ENCODE measurements around the gene ZNF683. TPM values are rescaled to one million over a fixed set of nuclear protein-coding genes. Genes with fewer than 3 reads are reported as not detected.

The ZNF683 gene
- total and polyA plus RNA-seq, 9 of the 15 experiments (the other 6 are each of a cell fraction or from before 2014, with no cell fraction given): not detected

DNA sequence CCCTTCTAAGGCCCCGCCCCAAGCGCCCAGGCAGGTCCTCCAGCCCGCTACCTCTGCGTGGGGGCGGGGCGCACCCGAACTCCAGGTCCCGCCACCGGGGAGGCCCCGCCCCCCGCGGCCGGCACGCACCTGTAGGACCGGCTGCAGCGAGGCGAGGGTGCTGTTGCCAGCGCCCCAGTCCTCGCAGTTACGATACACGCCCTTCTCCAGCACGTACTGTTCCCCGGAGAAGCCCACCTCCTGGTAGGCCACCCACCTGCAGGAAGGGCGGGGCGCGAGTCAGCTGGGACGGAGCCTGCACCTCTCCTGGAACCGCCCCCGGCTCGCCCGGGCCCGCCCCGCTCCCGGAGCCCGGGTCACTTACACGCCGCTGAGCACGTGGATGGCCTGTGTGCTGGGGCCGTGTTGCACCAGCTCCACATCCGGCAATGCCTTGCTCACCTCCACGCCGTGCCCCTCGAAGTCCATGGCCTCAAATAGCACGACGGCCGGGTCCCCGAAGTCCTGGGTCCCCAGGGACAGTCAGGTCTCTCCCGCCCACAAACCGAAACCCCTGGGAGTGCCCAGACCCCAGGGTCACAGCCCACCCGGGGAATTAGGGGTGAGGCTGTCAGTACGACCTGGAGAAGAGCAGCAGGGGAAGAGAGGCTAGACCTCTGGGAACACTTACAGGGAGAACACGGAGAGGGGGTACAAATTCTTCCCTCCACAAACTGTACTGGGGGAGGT lies 35.9 kb downstream of the ZNF683 start (continued):
- TF ChIP-seq HDAC3 (IDR thresholded peaks at IDR 0.05; ENCODE audit: borderline replicate concordance, partially characterized antibody) (no peak), MITF (IDR thresholded peaks at IDR 0.05) (0 out of 2 replicates have a peak, but pooled peaks have one; percentile 48), ZNF57 (CRISPR knock-in tag; IDR thresholded peaks at IDR 0.05) (no peak), FOXK1 (CRISPR knock-in tag; IDR thresholded peaks at IDR 0.05; ENCODE audit: borderline replicate concordance) (peak; percentile 99), NFATC3 (IDR thresholded peaks at IDR 0.05) (no peak), CBFA2T2 (conservative IDR thresholded peaks at IDR 0.05) (0 out of 2 replicates have a peak, but pooled peaks have one; percentile 2), CCNT2 (IDR thresholded peaks at IDR 0.05; ENCODE audit: borderline replicate concordance, extremely low read depth, insufficient read length, low read depth, low read length) (peak; percentile 58), U2AF1 (optimal IDR thresholded peaks at IDR 0.05; ENCODE audit: low read depth, low read length) (no peak), ZSCAN29 (IDR thresholded peaks at IDR 0.05) (no peak), GABPB1 (CRISPR knock-in tag; IDR thresholded peaks at IDR 0.05) (peak; percentile 93), SMARCA4 (IDR thresholded peaks at IDR 0.05) (0 out of 2 replicates have a peak, but pooled peaks have one; percentile 37), TRIM28 (IDR thresholded peaks at IDR 0.05) (no peak), DIDO1 (tag; IDR thresholded peaks at IDR 0.05; ENCODE audit: low read depth) (peak; percentile 79), ZNF445 (CRISPR knock-in tag; IDR thresholded peaks at IDR 0.05; ENCODE audit: low read depth) (0 out of 2 replicates have a peak, but pooled peaks have one; percentile 57), E2F3 (CRISPR knock-in tag; IDR thresholded peaks at IDR 0.05) (peak; percentile 96), NCOA4 (IDR thresholded peaks at IDR 0.05; ENCODE audit: partially characterized antibody) (no peak), MED1 (CRISPR knock-in tag; IDR thresholded peaks at IDR 0.05; ENCODE audit: borderline replicate concordance) (0 out of 2 replicates have a peak, but pooled peaks have one; percentile 80), E2F4 (CRISPR knock-in tag; IDR thresholded peaks at IDR 0.05; ENCODE audit: low read depth) (peak; percentile 72)
- TF ChIP-seq, protein P1, sequence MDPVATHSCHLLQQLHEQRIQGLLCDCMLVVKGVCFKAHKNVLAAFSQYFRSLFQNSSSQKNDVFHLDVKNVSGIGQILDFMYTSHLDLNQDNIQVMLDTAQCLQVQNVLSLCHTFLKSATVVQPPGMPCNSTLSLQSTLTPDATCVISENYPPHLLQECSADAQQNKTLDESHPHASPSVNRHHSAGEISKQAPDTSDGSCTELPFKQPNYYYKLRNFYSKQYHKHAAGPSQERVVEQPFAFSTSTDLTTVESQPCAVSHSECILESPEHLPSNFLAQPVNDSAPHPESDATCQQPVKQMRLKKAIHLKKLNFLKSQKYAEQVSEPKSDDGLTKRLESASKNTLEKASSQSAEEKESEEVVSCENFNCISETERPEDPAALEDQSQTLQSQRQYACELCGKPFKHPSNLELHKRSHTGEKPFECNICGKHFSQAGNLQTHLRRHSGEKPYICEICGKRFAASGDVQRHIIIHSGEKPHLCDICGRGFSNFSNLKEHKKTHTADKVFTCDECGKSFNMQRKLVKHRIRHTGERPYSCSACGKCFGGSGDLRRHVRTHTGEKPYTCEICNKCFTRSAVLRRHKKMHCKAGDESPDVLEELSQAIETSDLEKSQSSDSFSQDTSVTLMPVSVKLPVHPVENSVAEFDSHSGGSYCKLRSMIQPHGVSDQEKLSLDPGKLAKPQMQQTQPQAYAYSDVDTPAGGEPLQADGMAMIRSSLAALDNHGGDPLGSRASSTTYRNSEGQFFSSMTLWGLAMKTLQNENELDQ (CRISPR knock-in tag; IDR thresholded peaks at IDR 0.05; ENCODE audit: borderline replicate concordance): peak; percentile 98
- TF ChIP-seq, protein P2, sequence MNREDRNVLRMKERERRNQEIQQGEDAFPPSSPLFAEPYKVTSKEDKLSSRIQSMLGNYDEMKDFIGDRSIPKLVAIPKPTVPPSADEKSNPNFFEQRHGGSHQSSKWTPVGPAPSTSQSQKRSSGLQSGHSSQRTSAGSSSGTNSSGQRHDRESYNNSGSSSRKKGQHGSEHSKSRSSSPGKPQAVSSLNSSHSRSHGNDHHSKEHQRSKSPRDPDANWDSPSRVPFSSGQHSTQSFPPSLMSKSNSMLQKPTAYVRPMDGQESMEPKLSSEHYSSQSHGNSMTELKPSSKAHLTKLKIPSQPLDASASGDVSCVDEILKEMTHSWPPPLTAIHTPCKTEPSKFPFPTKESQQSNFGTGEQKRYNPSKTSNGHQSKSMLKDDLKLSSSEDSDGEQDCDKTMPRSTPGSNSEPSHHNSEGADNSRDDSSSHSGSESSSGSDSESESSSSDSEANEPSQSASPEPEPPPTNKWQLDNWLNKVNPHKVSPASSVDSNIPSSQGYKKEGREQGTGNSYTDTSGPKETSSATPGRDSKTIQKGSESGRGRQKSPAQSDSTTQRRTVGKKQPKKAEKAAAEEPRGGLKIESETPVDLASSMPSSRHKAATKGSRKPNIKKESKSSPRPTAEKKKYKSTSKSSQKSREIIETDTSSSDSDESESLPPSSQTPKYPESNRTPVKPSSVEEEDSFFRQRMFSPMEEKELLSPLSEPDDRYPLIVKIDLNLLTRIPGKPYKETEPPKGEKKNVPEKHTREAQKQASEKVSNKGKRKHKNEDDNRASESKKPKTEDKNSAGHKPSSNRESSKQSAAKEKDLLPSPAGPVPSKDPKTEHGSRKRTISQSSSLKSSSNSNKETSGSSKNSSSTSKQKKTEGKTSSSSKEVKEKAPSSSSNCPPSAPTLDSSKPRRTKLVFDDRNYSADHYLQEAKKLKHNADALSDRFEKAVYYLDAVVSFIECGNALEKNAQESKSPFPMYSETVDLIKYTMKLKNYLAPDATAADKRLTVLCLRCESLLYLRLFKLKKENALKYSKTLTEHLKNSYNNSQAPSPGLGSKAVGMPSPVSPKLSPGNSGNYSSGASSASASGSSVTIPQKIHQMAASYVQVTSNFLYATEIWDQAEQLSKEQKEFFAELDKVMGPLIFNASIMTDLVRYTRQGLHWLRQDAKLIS (CRISPR knock-in tag; IDR thresholded peaks at IDR 0.05): peak; percentile 87; the same call in 1 of the 2 replicates
